ENCODE measurements around the gene GAB1. TPM values are rescaled to one million over a fixed set of nuclear protein-coding genes. Genes with fewer than 3 reads are reported as not detected.

Gene GAB1
- total and polyA plus RNA-seq, 2 donors (not counting 1 experiment from before 2014, with no cell fraction given): 4.7 to 10.8 TPM

DNA sequence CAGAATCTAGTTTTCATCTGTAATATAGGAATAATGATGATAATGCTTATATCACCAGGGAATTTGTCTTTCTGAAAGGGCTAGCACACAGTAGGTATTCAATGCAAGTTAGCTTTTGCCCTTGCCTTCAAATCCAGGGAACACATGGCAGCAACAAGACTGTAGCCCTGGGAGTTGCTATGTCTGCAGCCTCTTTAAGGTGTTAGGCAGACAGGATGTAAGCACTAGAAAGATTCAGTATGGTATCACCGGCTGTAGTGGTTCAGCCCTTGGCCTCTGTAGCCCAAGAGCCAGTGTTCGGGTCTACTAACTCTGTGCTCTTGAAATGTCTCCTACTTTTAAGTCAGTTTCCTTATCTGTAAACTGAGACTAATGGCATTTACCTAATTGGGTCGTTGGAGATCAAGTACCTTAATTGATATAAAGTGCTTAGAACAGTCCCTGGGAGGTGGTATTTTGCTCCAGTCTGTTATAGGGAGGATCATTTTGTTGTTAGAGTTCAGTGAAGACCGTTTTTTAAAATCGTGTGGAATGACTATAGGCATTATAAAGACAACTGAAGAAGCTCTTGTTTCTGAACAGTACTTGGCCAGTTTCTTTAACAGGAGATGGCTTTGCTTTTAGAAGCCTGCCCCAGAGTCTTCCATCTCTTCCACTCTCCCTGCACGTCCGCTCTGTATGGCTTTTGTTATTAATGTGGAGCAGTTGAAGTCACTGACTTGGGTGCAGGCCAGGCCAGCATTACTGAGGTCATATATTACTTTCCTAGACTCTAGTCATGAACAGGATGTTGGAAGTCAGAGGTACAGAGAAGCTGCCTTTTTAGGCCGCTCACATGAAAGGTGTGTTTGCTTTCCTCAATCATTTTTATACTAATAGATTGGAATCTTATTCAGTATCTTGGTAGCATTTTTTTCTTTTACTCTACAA, 44.8 kb downstream of the GAB1 start:
- Mint-ChIP-seq H3K27me3 (no peaks in the 10 kb centered on the region), H3K27ac (peak overlapping the region; percentile 79), H3K9me3 (ENCODE audit: insufficient read depth) (no peaks in the 10 kb centered on the region), H3K4me1 (peaks cover 71% of the 10 kb centered on the region), H3K4me3 (peak overlapping the region; percentile 30)
- 40% methylated on average over 2 of the region's 8 CpGs for WGBS (ENCODE audit: insufficient coverage)
- Histone ChIP-seq H3K27me3 (replicated peaks in 1 of 4; ENCODE audit: control extremely low read depth in 1 of 4, control insufficient read depth in 3 of 4, insufficient read depth in 4 of 4, low read length in 3 of 4) (no peaks in the 10 kb centered on the region), H3K79me2 (ENCODE audit: control insufficient read depth, insufficient read depth, low read length) (peaks cover 71% of the 10 kb centered on the region), H3K4me1 (ENCODE audit: control insufficient read depth in 2 of 2, insufficient read depth in 2 of 2, low read length in 2 of 2) (peaks cover 63 to 75% of the 10 kb centered on the region in 2 donors), H2AFZ (ENCODE audit: insufficient read depth, low read depth, low read length, poor library complexity, severe bottlenecking) (peak overlapping the region; percentile 57), H3K36me3 (replicated peaks in 1 of 2; ENCODE audit: control extremely low read depth in 1 of 2, control insufficient read depth in 1 of 2, extremely low read depth in 1 of 2, insufficient read depth in 2 of 2, low read length in 1 of 2) (no peaks in the 10 kb centered on the region), H3K9me3 (ENCODE audit: control extremely low read depth in 1 of 3, control insufficient read depth in 2 of 3, insufficient read depth in 1 of 3, low read length in 2 of 3) (no peaks in the 10 kb centered on the region), H3K4me3 (ENCODE audit: control extremely low read depth in 1 of 5, extremely low read depth in 1 of 5, insufficient read depth in 1 of 5, low read depth in 2 of 5, low read length in 4 of 5) (no peak overlapping the region), H3K4me2 (replicated peaks; ENCODE audit: low read depth, low read length, poor library complexity, severe bottlenecking) (peak overlapping the region; percentile 61), H3K9ac (ENCODE audit: low read length) (no peak overlapping the region), H4K20me1 (ENCODE audit: control insufficient read depth, insufficient read depth, low read length, poor library complexity, severe bottlenecking) (no peaks in the 10 kb centered on the region), H3K27ac (ENCODE audit: low read length in 2 of 2) (peak overlapping the region; percentile 56 to 82)
- ChIA-PET POLR2A (no interaction called here), CTCF (interaction anchor here (1.0 to 1.2 kb wide), 2 partner anchors 11 to 179 kb away, joined by 3 read pairs; no protein-coding TSS in a partner anchor)
- ATAC-seq (ENCODE audit: low read depth): peak; percentile 56
- TF ChIP-seq, protein P1, sequence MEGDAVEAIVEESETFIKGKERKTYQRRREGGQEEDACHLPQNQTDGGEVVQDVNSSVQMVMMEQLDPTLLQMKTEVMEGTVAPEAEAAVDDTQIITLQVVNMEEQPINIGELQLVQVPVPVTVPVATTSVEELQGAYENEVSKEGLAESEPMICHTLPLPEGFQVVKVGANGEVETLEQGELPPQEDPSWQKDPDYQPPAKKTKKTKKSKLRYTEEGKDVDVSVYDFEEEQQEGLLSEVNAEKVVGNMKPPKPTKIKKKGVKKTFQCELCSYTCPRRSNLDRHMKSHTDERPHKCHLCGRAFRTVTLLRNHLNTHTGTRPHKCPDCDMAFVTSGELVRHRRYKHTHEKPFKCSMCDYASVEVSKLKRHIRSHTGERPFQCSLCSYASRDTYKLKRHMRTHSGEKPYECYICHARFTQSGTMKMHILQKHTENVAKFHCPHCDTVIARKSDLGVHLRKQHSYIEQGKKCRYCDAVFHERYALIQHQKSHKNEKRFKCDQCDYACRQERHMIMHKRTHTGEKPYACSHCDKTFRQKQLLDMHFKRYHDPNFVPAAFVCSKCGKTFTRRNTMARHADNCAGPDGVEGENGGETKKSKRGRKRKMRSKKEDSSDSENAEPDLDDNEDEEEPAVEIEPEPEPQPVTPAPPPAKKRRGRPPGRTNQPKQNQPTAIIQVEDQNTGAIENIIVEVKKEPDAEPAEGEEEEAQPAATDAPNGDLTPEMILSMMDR (IDR thresholded peaks at IDR 0.05): no peak
- TF ChIP-seq EZH2 (IDR thresholded peaks at IDR 0.05; ENCODE audit: borderline replicate concordance, insufficient read depth, low read depth, low read length, poor library complexity, severe bottlenecking): no peak
- DNase-seq: no peak
- intact Hi-C loops (cut with micrococcal nuclease): no loop called here

DNA sequence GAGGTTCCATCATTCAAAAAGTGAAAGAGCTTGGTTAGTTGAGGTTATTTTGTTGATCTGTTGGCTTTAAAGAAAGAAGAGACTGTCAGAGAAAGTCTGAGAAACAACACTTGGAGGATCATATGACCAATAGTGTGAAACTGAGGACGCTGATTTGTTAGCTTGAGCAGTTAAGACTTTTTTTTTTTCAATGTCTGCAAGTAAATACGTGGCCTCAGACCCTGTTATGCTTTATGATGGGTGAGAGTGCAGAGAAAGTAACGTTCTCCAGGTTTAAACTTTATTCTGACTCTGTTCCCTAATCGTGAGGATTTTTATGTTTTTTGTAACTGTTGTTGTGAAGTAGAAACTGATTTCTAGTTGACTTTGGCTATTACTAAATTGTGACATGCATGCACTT, 45.9 kb downstream of the GAB1 start:
- Mint-ChIP-seq H3K27me3 (no peaks in the 10 kb centered on the region), H3K27ac (peak overlapping the region; percentile 51), H3K4me1 (peaks cover 66% of the 10 kb centered on the region), H3K4me3 (peak overlapping the region; percentile 59), H3K9me3 (ENCODE audit: insufficient read depth) (no peaks in the 10 kb centered on the region)
- H2AFZ ChIP-seq (ENCODE audit: insufficient read depth, low read depth, low read length, poor library complexity, severe bottlenecking): peak overlapping the region; percentile 57
- H3K9me3 ChIP-seq (ENCODE audit: control extremely low read depth in 1 of 3, control insufficient read depth in 2 of 3, insufficient read depth in 1 of 3, low read length in 2 of 3): no peaks in the 10 kb centered on the region
- peak overlapping the region; percentile 61 for H3K4me2 ChIP-seq (replicated peaks; ENCODE audit: low read depth, low read length, poor library complexity, severe bottlenecking)
- ChIA-PET CTCF (interaction anchor here (0.7 to 1.2 kb wide), 3 partner anchors 10 to 178 kb away, joined by 3 read pairs; partner anchors contain the start of gene GAB1), POLR2A (no interaction called here)
- H4K20me1 ChIP-seq (ENCODE audit: control insufficient read depth, insufficient read depth, low read length, poor library complexity, severe bottlenecking): no peaks in the 10 kb centered on the region
- peak overlapping the region in 3 of 5 experiments; percentile 0 to 26 (median 10) for H3K4me3 ChIP-seq (ENCODE audit: control extremely low read depth in 1 of 5, extremely low read depth in 1 of 5, insufficient read depth in 1 of 5, low read depth in 2 of 5, low read length in 4 of 5)
- 20% methylated on average over 2 of the region's 4 CpGs for WGBS (ENCODE audit: insufficient coverage)
- intact Hi-C loops (cut with micrococcal nuclease): no loop called here
- TF ChIP-seq, protein P1 (IDR thresholded peaks at IDR 0.05): no peak
- no peak for TF ChIP-seq EZH2 (IDR thresholded peaks at IDR 0.05; ENCODE audit: borderline replicate concordance, insufficient read depth, low read depth, low read length, poor library complexity, severe bottlenecking)
- H3K27ac ChIP-seq (ENCODE audit: low read length in 2 of 2): peak overlapping the region; percentile 56 to 82
- H3K36me3 ChIP-seq (replicated peaks in 1 of 2; ENCODE audit: control extremely low read depth in 1 of 2, control insufficient read depth in 1 of 2, extremely low read depth in 1 of 2, insufficient read depth in 2 of 2, low read length in 1 of 2): no peaks in the 10 kb centered on the region
- peaks cover 79% of the 10 kb centered on the region for H3K79me2 ChIP-seq (ENCODE audit: control insufficient read depth, insufficient read depth, low read length)
- peaks cover 54 to 66% of the 10 kb centered on the region in 2 donors for H3K4me1 ChIP-seq (ENCODE audit: control insufficient read depth in 2 of 2, insufficient read depth in 2 of 2, low read length in 2 of 2)
- H3K9ac ChIP-seq (ENCODE audit: low read length): peak overlapping the region; percentile 39
- no peaks in the 10 kb centered on the region for H3K27me3 ChIP-seq (replicated peaks in 1 of 4; ENCODE audit: control extremely low read depth in 1 of 4, control insufficient read depth in 3 of 4, insufficient read depth in 4 of 4, low read length in 3 of 4)
- no peak for ATAC-seq (ENCODE audit: low read depth)
- no peak for DNase-seq
